ENCODE data around the gene AVPR2.

AVPR2 gene

DNA sequence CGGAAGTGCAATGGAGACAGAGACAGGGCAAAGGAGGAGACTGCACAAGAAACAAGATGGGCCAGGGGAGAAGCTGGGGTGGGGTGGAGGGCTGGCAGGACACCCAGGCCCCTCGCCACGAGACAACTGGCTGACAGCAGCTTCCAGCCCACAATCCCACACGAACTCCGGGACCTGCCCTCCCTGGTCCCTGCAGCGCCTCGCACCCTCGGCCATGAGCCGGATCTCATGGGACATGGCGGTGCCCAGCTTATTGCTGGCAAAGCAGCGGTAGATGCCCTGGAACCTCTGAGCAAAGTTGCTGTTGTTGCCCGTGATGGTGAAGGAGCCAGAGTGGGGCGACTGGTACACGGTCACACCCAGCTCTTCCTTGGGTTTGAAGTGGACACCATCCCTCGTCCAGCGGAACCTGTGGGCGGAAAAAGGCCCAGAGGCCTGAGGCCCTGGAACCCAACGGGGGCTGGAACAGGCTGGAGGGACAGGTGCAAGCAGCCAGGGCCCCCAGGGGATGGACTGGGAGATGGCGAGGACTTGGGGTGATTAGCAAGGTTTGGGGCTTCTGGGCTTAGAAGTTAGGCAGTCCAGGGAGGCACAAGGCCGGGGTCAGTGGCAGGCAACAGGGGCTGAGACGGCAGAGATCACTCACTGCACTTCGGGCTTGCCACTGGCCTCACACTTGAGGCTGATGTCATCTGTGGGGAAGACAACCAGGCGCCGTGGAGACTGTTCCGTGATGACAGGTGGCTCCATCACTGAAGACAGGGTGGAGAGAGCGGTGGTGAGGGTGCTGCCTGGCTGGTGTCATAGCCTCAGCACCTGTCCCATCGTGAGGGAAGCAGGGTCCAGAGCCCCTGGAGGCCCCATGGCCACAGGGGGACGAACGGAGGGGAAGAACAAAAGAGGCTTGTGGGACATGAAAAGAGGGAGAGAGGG, 32.3 kb upstream of the AVPR2 start:
- DNase-seq: no peak

DNA sequence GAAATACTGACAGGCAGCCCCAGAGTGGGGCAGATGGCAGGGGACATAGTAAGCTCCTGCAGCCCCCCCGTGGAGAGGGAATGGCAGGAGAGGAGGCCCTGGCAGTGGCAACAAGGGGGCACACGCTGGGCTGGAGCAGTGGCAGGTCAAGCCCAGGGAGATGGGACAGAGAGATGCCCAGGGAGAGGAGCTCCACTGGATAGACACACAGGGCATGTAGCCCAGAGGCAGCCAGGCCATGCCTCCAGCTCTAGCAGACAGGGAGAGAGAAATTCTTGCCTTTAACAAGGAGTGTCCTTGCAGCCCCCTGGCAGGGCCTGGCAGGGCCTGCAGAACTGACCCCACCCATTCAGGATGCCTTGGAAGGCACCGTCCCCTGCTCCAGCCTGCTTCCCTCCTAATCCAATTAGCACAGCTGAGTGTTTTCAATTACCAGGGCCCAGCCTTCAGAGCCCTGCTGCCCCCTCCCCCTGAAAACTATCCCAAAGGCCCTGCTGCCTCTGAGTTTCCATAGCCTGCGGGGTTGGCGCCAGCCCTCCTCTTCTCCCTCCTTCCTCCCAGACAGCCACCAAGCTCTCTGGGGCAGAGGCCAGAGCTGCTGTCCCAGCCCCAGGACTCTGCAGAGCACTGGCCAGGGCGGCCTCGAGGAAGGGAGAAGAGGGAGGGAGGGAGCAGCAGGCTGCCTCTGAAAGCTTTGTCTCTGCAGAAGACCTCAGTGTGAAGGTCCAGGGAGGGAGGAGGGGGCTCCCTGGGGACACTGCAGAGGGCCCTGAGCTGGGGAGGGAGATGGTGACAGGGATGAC, 31.0 kb upstream of the AVPR2 start:
- no peak for DNase-seq

DNA sequence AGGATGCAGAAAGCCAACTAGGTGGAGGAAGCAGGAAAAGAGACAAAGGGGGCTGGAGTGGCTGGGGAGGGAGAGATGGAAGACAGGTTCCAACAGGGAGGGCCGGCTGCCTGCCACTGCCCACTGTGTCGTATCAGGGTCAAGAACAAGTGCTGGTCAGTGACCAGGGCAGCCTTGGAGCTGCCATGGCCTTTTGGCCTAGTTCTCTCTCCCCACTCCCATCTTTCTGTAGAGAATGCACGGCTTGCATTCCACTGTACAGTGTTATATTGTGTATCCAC, 30.4 kb upstream of the AVPR2 start:
- DNase-seq: no peak

DNA sequence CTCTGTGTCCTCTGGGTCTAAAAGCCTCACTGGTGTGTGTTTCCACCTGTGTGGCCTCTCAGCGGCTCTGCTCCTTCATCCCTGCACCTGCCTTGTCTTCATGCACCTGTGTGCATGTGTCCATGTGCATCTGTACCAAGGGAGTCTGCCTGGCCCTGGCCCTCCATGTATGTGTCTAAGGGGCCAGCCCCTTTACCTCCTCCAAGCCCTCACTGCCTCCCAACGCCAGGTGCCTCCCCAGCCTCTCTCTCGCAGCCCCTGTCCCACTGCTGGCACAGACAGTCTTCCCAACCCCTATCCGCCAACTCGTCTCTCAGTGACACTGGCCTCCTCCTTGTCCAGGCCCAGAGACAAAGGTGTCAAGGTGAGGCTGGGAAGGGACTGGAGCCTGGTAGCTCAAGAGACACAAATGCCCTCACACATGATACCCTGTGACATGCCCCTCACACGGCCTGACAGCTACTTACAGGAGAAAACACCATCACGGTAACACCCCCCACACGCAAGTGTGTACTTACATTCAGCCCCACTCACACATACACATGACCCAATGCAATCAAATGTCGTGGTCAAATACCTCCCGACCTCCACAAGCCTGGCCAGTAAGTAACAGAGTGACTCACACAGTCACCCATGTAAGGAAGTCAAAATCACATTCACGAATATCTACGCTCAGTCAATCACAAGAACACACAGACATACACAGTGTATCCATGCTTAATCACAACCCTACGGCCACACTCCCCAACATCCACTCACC, 29.9 kb upstream of the AVPR2 start:
- no peak for DNase-seq

DNA sequence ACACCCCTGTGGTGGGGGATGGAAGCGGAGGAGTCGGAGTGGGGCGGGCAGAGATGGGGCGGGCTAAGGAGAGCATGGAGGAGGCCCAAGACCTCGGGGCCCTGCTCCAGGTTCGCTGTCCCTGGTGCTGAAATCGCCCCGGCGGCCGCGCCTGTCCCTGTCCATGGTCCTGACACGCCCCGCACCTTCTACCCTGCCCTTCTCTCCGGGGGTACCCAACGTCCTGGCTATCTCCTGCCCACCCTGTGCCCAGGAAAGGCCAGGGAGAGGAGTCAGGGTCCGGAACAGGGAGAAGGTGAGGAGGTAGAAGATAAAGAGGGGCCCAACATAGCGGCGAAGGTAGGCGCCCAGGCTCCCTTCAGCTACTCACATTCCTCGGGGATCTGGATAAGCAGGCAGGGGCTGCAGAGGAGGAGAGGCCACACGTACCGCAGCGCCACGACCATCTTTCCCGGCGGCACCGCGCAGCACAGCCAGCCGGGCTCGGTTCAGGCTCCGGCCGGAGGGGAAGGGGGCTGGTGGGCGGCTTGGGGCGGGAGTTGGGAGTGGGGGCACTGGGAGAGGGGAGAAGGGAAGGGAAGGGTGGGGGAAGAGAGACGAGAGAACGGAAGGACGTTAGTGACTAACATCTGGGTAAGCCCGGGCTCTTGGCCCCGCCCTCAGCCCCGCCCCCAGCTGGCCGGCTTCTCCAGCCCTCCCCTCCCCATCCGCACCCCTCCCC, 28.9 kb upstream of the AVPR2 start:
- peak; percentile 61 for DNase-seq

DNA sequence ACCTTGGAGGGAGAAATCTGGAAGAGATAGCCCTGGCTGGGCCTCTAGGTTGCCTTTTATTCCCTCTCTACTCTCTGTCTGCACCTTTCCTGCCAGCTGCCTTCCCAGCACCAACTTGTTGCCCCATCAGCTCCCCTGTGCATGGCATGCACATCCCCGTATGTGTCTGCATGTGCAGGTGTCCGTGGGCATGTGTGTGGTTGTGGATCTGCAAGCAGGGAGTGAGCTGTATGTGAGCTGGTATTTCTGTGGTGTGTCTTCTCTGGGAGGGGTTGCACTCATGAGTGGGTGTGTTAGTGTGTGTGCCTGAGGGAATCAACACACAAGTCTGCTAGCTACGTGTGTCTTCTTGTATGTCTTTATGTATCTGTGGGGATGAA, 28.4 kb upstream of the AVPR2 start:
- no peak for DNase-seq

DNA sequence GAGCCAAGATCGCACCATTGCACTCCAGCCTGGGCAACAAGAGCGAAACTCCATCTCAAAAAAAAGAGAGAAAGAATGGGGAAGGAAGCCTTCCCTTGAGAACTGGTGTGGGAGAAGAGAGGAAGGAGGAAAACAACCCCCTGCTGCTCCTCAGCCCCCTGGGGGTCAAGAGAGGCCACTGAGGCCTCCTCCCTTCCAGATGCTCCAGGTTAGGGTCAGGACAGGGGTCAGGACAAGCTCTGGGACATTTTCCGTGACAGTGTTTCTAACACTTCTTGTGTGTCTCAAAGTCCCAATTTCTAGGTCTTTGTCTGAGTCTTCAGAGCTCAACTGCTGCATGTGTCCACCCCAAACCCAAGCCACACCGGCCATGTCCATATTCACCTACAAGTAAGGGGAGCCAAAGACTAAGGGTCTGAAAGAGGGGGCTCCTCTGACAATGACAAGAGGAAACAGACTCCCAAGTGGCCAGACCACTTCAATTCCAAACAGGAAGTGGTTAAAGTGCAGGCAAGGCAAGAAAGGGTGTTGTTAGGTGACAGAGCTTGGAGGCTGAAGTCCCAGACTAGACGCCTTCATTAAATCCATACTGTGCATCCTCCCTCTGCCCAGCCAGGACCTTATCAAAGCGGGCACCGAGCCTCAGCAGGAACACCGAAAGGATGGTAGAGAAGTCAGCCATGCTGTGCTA, 26.8 kb upstream of the AVPR2 start:
- DNase-seq: no peak

DNA sequence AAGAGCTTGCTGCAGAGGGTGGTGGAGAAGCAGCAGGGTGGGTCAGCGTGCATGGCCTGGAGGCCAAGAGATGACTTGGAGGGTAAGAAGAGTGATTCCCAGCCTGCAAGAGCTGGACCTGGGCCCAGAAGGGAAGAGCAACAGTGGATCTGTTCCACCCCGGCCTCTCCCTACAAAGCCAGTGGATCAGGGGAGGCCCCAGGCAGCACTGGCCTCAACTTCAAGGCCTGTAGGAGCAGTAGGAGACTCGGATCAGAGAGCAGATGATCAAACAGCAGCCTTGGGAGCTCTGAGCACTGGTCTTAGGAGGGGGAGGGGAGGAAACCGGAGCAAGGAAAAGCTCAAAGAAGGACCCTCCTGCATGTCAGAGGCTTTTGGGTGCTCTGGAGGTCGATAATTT, 26.1 kb upstream of the AVPR2 start:
- no peak for DNase-seq

DNA sequence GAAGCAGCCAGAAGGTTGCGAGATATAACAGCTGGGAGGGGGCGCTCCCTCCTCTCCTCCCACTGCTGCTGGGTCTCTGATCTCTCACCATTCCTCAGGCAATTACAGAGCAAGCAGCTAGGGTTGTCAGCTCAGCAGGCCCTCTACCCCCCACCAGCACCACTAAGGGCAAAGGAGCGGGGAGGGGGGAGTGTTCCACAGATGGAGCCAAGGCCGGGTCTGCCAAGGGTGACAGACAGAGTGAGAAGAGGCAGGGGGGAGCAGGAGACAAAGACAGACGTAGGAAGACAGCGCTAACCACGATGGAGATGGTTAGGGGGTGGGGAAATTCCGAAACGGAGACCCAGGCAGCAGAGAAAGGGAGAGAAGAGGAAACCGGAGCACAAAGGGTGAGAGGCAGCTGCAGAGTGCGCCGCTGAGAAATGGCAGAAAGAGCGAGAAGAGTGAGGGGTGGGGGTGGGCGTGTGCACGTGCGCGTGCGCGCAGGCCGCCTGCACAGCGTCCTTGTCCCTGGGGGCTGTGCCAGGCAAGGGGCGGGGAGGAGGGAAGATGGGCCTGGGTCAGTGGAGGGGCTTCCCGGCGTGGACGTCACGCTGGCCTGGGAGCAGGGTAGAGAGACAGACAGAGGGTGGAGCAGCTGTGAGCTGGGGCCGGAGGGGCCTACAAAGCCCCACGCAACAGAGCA, 25.4 kb upstream of the AVPR2 start:
- no peak for DNase-seq

DNA sequence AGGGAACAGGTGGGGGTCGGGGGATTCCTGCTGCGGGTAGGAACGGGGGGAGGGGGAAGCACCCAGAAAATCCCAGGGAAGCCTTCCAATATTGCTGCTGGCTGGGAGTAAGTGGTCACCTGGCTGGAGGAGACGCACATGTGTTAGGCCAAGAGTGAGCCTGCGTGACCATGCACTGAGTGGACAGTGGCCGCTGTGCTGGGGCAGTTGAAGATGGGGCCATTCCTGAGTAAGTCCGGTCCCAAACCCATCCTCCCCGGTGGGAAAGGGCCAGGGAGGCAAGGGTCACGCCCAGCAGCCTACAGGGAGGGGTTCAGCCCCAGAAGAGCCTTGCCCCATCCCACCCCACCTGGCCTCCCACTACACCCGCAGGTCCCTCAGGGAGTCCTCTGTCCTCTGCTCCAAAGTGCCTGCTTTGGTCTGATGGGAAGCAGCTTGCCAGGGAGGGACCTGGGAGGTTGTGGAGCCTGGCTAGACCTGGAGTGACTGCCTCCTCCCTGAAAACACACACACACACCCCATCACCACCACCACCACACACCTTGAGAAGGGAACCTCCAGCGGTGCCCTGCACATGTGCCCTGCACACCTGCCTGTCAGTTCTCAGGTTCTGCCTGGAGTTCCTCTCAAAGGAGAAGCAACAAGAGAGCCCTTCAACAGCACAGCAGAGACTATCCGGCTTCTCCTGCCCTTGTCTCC, 24.6 kb upstream of the AVPR2 start:
- no peak for DNase-seq

DNA sequence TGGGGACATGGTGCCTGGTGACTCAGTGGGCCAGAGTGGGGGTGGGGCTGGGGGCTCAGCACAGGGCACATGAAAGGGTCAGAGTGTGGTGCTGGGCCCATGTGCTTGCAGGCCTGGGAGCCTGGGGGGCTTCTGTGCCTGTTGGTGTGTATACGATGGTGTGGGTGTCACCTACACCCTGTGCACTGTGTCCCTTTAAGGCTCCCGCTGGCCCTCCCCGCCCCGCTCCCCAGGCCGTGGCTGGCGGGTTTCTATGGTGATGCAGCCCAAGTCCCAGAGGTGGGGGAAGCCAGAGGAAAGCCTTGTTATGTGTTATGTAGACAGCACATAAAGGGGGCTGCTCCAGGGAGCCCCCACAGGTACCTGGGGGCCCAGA, 24.0 kb upstream of the AVPR2 start:
- no peak for DNase-seq

DNA sequence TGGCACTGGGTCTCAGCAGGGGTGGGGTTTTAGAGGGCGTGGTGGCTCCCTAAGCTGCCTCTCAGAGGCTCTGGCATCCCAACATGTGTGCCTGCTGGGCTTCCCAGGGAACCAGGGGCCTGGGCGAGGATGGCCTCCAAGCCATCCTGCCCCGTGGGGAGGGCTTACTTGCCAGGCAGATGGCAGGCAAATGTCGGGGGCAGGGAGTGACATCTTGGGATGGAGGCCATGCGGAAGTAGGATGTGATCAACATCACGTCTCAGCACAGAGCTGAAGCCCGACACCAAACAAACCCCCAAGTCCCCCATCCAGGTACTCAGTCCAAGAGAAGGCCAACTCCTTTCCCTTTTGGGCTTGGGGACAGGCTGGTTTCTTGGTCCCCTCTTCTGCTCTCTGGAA, 23.2 kb upstream of the AVPR2 start:
- no peak for DNase-seq

DNA sequence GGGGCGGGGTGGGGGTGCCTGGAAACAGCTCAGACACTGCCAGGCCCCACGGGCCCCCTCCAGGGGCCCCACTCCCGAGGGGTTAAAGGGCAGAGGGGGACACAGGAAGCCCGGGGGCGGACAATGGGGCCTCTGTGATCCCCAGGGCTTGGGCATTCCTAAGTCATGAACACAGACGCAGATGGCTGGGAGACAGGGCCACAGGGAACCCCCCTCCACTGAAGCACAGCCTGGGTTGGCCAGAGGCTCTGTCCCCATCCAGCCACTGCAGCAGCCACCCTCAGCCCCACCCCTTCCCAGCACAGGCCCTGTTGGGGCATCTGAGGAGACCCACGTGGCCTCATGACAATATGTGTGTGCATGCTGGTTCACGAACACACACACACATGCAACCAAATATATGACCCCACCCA, 22.4 kb upstream of the AVPR2 start:
- DNase-seq: no peak

DNA sequence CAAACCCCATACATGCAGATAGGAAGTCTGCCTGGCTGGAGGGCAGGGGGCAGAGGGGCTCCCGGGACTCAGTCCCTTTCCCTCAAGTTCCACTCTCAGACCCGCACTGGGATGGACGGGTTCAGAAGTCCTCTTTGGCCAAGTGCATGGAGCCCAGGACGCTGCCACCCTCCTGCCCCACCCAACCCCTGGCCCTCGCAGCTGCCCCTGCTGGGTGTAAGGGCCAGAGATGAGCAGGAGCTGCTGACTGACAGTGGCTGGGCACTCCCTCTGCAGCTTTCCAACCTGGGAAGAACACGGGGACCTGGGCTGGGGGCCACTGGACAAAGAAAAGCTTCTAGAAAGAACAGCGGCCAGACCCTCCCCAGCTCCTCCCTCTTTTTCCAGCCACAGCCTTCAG, 21.9 kb upstream of the AVPR2 start:
- no peak for DNase-seq

DNA sequence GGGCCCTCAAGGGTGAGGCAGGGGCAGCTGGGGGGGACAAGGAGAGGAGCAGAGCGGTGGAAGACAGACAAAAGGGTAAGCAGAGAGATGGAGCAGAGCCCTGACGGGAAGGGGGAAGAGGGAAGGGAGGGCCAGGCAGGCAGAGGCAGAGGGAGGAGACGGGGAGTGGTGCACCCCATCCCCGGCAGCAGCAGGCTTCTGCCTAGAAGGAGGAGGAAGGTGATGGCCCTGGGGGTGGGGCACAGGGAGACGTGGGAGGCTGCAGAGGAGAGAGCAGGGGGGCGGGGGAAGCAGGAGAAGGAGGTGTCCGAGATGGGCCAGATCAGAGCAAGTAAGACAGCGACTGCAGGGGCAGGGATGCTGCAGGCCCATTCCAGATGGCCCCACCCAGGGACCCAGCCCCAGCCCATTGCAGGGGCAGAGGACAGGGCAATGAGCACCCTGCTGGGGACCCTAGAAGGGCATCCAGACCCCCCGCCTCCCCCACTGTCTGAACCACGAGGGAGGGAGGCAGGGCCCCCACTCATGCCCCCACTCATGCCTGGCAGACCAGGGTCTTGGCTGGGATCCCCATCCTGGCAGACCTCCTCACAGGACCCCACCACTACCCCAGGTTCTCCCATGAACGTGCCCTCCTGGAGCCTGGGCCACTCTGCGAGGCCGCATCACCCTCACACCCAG, 21.2 kb upstream of the AVPR2 start:
- DNase-seq: no peak

DNA sequence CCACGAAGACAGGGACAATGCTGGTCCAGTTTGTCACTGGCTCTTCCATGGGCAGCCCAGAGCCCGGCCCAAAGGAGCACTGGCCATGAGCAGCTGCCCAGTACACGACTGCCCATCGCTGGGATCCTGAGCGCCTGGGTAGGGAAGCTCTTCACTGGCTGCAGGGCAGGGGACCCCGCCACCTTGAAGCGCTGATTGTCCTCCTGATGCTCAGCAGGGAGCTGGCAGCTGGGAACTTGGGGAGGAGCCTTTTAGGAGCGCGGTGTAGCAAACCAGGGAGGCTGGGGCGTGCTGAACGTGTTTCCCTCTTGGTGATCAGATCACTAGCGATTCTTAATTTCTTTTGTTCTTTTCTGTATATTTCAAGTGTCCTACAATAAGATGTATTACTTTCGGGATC, 20.3 kb upstream of the AVPR2 start:
- no peak for DNase-seq

DNA sequence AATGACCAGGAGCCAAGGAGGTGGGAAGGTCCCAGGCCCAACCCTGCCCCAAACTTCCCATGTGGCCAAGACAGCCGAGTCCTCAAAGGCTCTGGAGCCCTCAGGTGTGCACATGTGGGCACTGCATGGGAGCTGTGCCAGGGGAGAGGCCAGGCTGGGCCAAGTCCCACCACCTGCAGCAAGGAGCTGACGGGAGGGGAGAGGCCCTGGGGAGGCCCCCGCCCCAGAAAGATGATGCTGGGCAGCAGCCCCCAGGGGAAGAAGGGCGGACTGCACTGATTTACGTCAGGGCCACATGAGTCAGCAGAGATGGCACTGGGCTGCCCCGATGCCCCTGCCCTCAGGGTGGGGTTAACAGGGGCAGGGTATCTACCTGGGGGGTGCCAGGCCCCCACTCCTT, 19.9 kb upstream of the AVPR2 start:
- no peak for DNase-seq

DNA sequence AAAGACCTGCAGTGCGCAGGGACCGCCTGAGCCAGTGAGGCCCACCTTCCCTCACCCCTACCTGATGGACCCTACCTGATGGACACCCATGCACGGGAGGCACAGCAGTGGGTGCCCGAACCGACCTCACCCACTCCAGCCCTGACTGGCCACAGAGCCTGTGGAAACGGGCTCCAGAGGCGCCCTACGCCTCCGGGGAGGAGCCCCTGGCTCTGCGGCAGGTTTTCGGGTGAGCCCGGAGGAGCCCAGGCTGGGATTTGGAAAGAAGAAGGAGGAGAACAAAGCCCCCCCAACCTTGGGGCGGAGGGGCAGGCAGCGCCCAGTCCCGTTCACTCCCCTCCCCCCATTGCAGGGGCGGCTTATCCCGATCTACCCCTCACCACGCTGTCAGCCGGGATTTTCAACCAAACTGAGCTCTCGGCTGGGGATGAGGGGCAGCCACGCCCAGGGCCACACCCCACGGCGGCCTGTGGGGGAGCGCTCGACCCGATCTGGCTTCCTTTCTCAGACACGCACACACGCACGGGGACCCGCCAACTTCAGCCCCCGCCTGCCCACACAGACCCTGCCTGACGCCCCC, 19.2 kb upstream of the AVPR2 start:
- DNase-seq: no peak

DNA sequence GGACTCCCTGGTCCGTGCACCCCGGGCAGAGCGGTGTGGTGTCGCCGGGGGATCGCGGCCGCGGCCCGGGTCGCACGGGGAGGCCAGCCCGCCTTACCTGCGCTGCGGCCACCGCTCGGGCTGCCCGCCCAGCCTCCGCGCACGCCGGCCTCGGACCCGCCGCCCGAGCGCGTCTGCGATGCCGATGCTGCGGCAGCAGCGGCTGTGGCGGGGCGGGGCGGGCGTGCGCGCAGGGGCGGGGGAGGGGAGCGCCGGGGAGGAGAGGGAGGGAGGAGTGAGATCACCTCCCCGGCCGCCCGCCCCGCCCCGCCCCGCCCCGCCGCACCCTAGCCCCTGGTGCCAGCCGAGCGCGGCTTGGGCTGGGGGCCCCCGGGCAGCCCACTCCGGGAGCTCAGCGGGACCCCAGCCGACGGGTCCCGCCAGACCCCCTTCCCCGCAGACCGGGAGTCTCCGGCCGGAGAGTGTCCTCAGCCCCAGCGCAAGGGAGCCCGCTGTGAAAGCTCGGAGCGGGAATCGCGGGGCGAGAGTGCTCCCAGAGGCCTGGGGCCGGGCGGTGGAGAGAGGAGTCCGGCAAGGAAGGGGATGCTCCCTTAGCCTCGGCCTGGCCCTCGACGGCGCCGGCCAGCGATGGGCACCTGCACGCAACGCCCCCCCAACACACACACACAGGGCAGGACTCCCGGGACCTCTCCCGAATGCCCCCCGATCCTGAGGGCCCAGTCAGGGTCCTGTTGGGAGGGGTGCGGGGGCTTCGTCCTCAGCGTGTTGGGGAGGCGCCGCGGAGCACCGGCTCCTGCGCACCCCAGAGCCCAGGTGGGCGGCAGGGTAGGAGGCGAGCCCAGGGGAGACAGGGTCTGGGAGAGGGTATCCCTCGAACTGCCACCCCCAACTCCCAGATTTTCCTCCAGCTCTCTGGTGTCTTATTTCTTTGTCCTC, 18.2 kb upstream of the AVPR2 start, which contains the start of gene L1CAM:
Gene L1CAM (minus strand): TSS at position 206 of the 936 bp plus-strand sequence. CDS start 10,337 bp downstream, outside the sequence.
- no peak for DNase-seq

Data from left hindlimb (tissue), 1 donor.